Measurements from ENCODE around the gene CRELD2.

Gene CRELD2

GRCh38 chr22:49913446-49913845 lies 5.0 kb upstream of the CRELD2 start:
- no peak for DNase-seq

DNA sequence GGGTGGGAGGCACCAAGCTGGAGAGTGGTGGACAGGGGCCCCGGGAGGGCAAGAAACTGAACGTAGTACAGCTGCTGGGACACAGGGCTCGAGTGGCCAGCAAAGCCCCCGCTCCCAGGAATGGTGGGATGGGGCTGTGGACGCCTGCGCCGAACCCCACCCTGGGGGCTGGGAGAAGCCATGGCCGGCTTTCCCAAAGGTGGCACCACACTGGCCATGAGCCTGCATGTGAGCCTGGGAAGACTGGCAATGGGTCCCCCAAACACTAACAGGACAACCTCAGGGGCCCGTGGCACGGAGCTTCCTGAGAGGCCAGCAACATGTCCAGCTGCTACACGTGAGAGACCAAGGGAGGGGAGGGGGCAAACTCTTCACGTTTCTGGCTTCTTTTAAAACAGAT lies 4.2 kb upstream of the CRELD2 start:
- DNase-seq = no peak

- DNase-seq = no peak
Measured at GRCh38 chr22:49915610-49916009, 2.8 kb upstream of the CRELD2 start.

DNA sequence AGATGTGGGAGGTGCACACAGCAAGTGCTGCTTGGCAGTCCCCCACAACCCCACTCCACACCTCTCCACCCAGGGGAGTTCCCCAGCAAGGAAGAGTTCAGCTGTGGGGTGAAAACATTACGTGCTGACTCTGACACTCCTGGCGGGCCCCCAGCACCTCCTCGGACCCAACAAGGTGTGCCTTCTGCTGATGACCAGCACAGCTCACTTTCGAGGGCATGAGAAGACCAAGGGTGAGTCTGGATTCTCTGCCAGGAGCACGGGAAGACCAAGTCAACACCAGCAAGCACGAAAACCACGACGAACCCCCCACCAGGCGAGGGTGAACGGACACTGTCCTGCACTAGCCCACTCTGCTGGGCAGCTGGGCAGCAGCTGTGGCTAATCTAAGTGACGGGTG lies 1.6 kb upstream of the CRELD2 start:
- no peak for DNase-seq

DNA sequence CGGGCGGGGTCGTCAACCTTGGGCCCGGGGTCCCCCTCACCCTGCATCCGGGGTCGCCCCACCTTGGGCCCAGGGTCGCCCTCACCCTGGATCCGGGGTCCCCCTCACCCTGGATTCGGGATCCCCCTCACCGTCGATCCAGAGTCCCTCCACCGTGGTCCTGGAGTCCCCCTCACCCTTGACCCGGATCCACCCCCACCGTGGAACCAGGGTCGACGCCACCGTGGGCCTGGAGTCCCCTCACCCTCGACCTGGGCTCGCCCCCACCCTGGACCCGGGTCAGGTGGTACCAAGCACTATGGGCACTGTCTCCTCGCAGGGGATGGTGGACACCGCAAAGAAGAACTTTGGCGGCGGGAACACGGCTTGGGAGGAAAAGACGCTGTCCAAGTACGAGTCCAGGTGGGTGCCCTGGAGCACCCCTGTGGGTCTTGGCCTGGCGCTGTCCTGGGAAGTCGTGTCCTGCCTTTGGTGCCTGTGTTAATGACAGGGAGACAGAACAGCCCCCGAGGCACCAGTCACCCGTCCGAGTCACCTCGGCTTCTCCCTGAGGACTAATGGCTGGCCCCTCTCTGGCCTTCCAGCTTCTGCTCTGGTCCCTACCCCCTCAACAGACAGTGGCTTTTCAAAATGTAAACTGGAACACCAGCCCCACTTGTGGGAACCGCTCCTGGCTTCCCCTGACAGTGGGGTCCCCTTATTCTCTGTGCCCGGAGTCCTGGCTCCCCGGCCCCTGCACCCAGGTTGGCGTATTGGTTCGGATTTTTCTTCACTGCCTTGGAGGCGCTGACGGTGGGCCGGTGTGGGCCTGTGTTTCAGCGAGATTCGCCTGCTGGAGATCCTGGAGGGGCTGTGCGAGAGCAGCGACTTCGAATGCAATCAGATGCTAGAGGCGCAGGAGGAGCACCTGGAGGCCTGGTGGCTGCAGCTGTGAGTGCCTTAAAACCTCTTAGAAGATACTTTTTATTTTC lies 762 bp downstream of the CRELD2 start:
- no peak for DNase-seq

- DNase-seq = no peak
Measured at GRCh38 chr22:49920859-49921258, 2.4 kb downstream of the CRELD2 start.

GRCh38 chr22:49921508-49922278 lies 3.3 kb downstream of the CRELD2 start:
- no peak for DNase-seq

GRCh38 chr22:49922484-49922883 lies 4.0 kb downstream of the CRELD2 start:
- no peak for DNase-seq

GRCh38 chr22:49922926-49923325 lies 4.5 kb downstream of the CRELD2 start:
- DNase-seq = no peak

- peak; percentile 51 for DNase-seq
Measured at GRCh38 chr22:49923445-49923844, 5.0 kb downstream of the CRELD2 start.

DNA sequence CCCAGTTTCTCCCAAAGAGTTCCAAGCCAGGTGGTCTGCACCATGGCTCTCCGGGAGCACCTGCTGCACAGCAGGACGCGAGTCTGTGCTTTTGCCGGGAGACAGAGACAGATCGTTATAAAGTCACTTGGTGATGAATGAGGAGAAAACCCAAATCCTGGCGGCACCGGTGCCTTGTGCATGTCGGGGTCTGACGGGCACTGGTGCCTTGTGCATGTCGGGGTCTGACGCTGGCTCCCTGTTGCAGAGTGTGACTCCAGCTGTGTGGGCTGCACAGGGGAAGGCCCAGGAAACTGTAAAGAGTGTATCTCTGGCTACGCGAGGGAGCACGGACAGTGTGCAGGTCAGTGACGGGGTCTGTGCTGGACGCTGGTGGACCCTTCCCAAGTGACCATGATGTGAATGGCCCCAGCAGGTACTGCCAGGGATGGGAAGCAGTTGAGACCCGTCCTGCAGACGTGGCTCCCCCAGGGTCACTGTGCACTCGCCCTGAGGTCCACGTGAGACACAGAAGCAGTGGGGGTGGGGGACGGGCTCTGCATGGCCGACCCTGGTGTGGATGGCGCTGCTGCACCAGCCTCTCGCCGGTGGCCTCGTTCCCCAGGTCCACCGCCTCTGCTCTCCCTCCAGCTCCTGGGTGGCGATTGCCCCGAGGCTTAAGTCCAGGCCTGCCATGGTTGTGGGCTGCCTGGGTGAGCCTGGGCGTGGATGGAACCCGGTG lies 5.8 kb downstream of the CRELD2 start:
- no peak for DNase-seq

DNA sequence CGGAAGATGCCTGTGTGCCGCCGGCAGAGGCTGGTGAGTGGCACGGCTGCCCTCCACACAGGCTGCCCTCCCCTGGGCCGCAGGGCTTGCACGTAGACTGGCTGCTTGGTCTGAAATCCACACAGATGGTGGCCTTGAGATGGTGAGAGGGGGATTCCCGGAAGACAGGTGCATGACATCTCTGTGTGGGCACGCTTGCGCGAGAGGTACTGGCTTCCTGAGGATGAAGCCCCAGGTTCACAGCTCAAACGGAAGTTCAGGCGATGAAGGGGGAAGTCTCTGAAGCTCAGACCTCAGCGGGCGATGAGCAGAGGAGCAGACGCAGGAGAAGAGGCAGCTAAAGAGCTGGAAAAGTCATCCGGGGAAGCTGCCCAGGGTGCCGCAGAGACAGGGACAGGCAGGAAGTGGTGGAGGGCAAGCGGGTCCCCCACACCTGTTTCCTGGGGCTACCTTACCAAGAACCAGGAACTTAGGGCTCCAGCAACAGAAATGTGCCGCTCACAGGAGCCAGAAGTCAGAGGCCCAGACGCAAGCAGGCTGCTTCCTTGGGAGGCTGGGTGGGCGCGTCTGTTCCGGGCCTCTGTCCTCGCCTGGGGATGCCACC lies 7.2 kb downstream of the CRELD2 start:
- peak; percentile 90 for DNase-seq

DNA sequence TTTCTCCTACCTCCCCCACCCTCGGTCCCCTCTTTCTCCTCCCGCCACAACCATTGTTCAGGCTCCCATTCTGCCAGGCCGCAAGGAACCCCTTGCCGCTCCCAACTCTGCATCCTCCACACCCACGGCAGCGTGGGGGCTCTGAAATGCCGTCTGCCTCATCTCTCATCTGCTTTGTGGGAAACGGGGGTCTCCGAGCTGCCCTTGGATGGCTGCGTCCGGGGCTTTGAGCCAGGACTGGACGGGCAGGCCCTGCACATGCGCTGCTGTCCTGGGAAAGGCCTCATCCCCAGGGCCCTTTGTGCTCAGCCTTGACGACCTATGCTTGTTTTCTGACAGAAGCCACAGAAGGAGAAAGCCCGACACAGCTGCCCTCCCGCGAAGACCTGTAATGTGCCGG lies 8.5 kb downstream of the CRELD2 start:
- DNase-seq = no peak

GRCh38 chr22:49927483-49928184 lies 9.2 kb downstream of the CRELD2 start:
- DNase-seq = no peak

- no peak for DNase-seq
Measured at GRCh38 chr22:49928185-49928495, 9.7 kb downstream of the CRELD2 start.

GRCh38 chr22:49928555-49929210 lies 10.2 kb downstream of the CRELD2 start:
- no peak for DNase-seq

DNA sequence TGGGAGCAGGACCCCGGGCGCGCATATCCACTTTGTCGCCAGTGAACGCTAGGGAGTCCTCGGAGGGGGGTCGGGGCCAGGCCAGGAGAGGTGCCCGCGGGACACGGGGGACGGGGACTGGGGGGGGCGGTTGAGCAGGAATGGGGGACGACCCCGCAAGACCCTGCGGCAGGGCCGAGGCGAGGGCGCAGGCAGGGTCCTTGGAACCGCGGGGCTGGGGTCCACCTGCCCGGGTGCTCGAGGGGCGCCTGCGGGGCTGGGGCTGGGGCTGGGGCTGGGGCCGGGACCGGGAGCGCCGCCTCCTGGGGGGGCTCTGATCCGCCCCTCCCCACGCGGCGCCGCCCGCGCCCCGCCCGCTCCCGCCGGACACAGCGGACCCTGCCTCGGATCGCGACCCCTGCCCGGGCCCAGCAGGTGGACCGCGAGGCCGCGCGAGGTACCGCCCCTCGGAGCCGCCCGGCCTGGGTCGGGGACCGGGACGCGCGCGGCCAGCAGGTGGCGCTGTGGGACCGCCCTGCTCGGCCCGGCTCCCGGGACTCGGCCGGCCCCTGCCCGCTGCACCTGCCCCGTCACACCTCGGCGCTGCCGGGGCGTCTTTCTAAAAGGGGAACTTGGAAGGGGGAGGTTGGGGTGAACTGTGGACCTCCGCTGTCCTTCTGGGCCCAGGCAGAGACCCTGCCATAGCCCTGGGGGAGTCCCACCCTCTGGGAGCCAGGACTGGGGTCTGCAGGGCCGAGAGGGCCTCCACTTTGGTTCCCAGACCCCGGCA lies 11.0 kb downstream of the CRELD2 start:
- peak; percentile 81 for DNase-seq

DNA sequence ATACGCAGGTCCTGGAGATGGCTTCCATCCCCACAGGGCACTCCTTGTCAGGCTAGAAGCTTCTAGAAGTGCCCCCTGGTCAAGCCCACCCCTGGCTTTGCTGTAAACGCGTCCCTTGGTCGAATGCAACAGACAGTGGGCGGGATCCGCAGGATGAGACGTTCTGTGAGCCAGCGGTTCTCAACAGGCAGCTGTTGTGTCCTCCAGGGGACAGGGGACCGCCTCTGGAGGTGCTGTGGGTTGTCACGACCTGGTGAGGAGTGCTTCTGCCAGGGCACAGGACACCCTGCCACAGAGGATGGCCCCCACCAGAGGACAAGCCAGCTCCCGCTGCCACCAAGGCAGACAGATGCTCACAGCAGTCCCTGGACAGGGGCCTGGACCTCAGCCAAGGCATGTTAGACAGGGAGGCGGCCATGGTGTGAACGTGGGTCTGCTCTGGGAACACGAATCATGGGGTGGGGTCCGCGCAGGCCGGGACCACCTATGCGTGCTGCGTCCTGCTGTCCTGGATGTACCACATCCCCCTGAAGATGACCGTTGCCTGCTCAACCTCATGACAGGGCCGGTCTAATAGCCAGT lies 11.7 kb downstream of the CRELD2 start:
- DNase-seq = no peak

- peak; percentile 83 for DNase-seq
Measured at GRCh38 chr22:49930596-49931412, 12.4 kb downstream of the CRELD2 start.
